Raji (cell line): Measurements from ENCODE around the gene XPNPEP3.

Experiments used
- POLR2A ChIP-seq: IDR thresholded peaks from 2 replicates; pipeline ENCODE4 v1.6.1; 2011; ENCODE audit warnings: low read depth, low read length, control low read depth; ENCODE audit not compliant: insufficient read depth

XPNPEP3 gene

GRCh38 chr22:40853961-40854360 lies 3.0 kb upstream of the XPNPEP3 start:
- no peak for TF ChIP-seq POLR2A

DNA sequence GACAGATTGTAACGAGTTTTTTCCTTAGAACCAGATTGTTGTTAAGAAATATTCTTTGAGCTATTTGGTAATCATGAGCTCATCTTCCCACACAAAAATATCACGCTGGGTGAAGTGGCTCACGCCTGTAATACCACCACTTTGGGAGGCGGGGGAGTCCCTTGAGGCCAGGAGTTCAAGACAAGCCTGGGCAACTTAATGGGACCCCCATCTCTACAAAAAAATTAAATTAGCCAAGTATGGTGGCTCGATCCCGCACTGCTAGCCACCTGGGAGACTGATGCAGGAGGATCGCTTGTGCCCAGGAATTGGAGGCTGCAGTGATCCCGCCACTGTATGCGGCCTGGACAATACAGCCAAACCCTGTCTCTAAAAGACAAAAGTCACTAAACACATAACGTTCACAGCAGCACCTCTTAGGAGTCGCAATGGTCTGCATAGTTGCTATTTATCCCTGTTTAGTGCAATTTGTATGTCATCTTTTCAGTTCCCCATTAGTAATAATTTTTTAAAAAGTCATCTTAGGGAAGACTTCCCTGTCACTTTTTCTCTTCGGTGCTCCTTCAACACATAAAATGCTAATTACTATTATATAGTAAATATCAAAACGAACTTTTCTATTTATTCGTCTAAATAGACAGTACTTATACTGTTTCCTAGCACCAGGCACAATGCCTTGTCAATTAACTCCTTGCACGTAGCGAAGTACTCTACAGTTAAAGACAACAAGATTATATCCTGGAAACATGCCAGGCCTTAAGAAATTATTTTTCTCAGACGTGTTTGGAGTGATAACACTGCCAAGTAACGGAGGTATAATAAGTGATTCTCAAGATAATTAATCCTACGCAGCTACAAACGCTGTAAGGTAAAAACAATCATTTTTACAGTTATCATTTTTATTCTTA lies 1.6 kb upstream of the XPNPEP3 start:
- TF ChIP-seq POLR2A, result no peak

DNA sequence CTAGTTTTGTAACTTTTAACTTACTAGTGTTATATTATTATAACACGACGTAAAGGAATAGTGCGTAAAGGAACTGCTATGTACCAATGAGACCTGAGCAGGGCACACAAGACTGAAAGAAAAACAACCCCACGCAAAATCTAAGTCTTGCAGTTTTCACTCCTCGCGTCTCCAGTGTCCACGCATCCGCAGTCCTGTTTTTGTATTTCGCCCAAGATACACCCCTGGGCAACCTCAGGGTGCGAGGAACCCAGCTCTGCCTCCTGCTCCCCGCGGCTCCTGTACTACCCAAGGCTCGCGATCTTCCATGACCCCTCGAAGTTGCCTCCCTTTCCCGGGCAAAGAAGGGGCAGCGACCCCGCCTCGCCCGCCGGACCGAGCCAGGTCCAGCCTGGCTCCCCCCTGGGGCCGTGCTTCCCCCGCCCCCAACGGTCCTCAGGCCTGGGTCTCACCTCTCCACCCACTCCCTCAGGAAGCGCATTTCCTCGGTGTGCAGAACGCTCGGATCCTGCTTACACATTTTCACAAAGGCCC lies 902 bp upstream of the XPNPEP3 start:
- TF ChIP-seq POLR2A, result no peak; the same call in 1 of the 2 replicates

GRCh38 chr22:40857309-40857855 lies 434 bp downstream of the XPNPEP3 start:
- no peak for TF ChIP-seq POLR2A

DNA sequence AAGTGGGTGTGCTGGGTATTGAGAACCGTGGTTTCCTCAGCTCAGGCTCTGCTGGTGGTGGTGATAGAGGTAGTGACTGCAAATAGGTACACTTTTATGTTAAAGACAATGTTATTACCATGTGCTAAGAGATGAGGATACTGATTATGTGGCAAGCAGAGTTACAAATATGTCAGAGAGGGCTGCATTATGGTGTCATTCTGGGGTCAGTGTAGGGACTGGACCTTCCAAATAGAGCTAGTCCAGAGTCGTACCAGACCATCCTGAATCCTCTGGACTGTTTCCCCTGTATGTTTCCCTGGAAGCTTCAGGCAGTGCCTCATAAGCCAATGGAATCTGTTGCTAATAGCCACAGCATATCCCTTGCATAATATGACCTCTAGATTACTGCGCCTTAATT lies 5.1 kb downstream of the XPNPEP3 start, which contains the start of gene DNAJB7:
DNAJB7 (minus strand) TSS at position 101 of the 400 bp plus-strand sequence. CDS start 119 bp downstream, outside the sequence.
- no peak for TF ChIP-seq POLR2A

- no peak for TF ChIP-seq POLR2A
These were observed 5.6 kb downstream of the XPNPEP3 start for GRCh38 chr22:40862537-40862936.

- TF ChIP-seq POLR2A, result no peak
These were observed 10.2 kb downstream of the XPNPEP3 start for GRCh38 chr22:40867109-40867508.

DNA sequence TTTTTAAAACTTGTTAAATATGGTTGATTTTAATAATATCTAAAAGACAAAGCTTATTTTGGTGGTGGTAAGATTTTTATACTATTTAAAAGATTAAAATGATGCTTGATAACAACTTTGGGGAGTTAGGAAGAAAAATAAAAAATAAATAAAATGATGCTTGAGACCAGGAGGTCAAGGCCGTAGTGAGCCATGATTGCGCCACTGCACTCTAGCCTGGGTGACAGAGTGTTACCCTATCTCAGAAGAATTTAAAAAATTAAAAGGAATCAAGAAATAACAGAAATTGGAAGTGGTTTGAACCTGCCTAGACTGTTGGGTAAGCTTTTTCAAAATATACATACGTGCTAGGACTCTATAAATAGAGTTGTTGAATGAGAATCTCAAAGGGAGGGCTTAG lies 17.1 kb downstream of the XPNPEP3 start:
- no peak for TF ChIP-seq POLR2A

GRCh38 chr22:40875111-40875510 lies 18.2 kb downstream of the XPNPEP3 start:
- TF ChIP-seq POLR2A, result no peak

GRCh38 chr22:40876907-40877306 lies 20.0 kb downstream of the XPNPEP3 start:
- no peak for TF ChIP-seq POLR2A

- no peak for TF ChIP-seq POLR2A
These were observed 20.5 kb downstream of the XPNPEP3 start for GRCh38 chr22:40877488-40877887.

GRCh38 chr22:40878922-40879321 lies 22.0 kb downstream of the XPNPEP3 start:
- no peak for TF ChIP-seq POLR2A

- TF ChIP-seq POLR2A, result no peak
These were observed 32.2 kb downstream of the XPNPEP3 start for GRCh38 chr22:40889116-40889515.

DNA sequence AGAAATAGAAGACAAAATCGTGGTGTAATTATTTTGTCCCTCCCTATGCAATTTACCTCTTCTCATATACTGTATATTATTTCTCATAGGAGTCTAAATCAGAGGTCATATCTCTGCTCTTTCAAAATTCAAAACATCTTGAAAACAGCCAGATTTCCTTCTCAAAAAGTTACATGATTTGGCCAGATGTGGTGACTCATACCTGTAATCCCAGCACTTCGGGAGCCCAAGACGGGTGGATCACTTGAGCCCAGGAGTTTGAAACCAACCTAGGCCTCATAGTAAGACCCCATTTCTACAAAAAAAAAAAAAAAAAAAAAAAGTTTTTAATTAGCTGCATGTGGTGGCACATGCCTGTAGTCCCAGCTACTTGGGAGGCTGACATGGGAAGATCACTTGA lies 33.9 kb downstream of the XPNPEP3 start:
- no peak for TF ChIP-seq POLR2A

DNA sequence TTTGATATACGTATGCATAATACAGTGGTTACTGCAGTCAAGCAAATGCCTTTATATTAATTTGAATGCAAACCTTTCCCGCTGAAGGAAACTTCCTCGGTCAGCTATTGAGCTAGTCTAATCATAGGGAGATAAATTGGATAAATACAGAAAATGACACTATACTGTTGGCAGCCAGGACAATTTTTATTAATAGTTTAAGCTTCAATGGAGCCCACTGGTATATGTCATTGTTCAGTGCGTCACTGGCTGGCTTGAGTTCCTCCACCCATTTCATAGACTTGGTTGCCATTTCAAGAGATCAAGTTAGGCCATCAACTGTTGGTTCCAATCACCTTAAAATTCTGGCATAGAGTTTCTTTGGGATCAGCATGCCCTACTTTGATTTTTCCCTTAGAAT lies 37.5 kb downstream of the XPNPEP3 start:
- TF ChIP-seq POLR2A, result no peak

DNA sequence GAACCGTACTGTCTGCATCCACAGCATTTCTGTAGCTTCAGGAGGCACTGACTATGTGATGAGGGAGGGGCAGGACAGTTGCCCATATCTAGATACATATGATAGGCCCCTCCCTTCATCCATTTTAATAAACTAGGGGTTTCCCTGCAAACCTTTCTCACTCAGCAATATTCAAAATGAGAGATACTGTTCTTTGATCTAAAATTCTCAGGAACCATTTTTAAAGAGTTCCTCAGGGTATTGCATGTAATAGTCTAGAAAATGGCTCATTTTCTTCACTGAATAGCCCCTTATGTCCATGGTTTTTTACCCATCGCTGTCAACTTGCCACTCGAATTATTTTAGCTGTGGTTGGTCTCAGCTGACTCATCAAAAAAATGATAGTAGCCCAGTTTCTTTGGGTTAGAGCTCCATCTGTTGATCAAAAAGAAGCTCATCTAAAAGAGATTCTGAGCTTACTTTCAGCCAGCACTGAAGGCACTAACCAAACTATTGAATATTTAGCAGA lies 42.0 kb downstream of the XPNPEP3 start:
- no peak for TF ChIP-seq POLR2A
